Neural cell (in vitro differentiated cells): ENCODE data around the gene AKIRIN2. TPM values are rescaled to one million over a fixed set of nuclear protein-coding genes. Genes with fewer than 3 reads are reported as not detected.
"Not testable (repeated sequence)": the region's sequence is repeated elsewhere in the genome, so short reads cannot be mapped to it uniquely, and the experiment has no call there.

Experiments
- H2AFZ ChIP-seq: fragments of 200-600, 300-800 bp; sonication (generic), shearing (Covaris generic); 2 replicates; pipeline ENCODE4 v1.6.0; 2014; ENCODE audit warnings: low read depth, mild to moderate bottlenecking, antibody characterized with exemption, low read length, moderate library complexity
- H3F3A ChIP-seq: fragments of 200-600 bp; shearing (Covaris generic); 2 replicates; pipeline ENCODE4 v1.6.1; 2016; ENCODE audit warnings: mild to moderate bottlenecking, moderate library complexity, mixed read lengths, antibody characterized with exemption, low read length; ENCODE audit not compliant: insufficient read depth, poor library complexity, severe bottlenecking
- H3K27ac ChIP-seq: fragments of 200-600, 300-800 bp; sonication (generic), shearing (Covaris generic); 2 replicates; pipeline ENCODE4 v1.5.1; 2014; ENCODE audit warnings: mild to moderate bottlenecking, low read length, moderate library complexity
- H3K27me3 ChIP-seq: fragments of 300-800, 200-600 bp; sonication (generic), shearing (Covaris generic); 2 replicates; pipeline ENCODE4 v1.6.0; 2014; ENCODE audit warnings: mild to moderate bottlenecking, low read depth, low read length, moderate library complexity; ENCODE audit not compliant: insufficient read depth
- H3K36me3 ChIP-seq: fragments of 300-800, 200-600 bp; sonication (generic), shearing (Covaris generic); 2 replicates; pipeline ENCODE4 v1.5.1; 2014; ENCODE audit warnings: mild to moderate bottlenecking, antibody characterized with exemption, low read length, moderate library complexity; ENCODE audit not compliant: insufficient read depth
- H3K4me2 ChIP-seq: fragments of 300-800, 200-600 bp; sonication (generic), shearing (Covaris generic); 2 replicates; pipeline ENCODE4 v1.6.0; 2014; ENCODE audit warnings: mild to moderate bottlenecking, low read length
- H3K4me3 ChIP-seq: fragments of 300-800, 200-600 bp; sonication (generic), shearing (Covaris generic); 2 replicates; pipeline ENCODE4 v1.5.1; 2014; ENCODE audit warnings: mild to moderate bottlenecking, low read length, moderate library complexity
- H3K79me2 ChIP-seq: fragments of 200-600 bp; shearing (Covaris generic); replicated peaks from 2 replicates; pipeline ENCODE4 v1.6.0; 2014; ENCODE audit warnings: mild to moderate bottlenecking, low read length, moderate library complexity; ENCODE audit not compliant: insufficient read depth
- H3K9ac ChIP-seq: fragments of 300-800, 200-600 bp; sonication (generic), shearing (Covaris generic); 2 replicates; pipeline ENCODE4 v1.6.1; 2016; ENCODE audit warnings: mild to moderate bottlenecking, low read length, mixed read lengths
- H3K9me2 ChIP-seq: fragments of 200-600 bp; shearing (Covaris generic); 2 replicates; pipeline ENCODE4 v1.6.1; 2016; ENCODE audit warnings: mild to moderate bottlenecking, low read length, mixed read lengths; ENCODE audit not compliant: insufficient read depth
- H3K9me3 ChIP-seq: fragments of 200-600, 300-800 bp; sonication (generic), shearing (Covaris generic); 2 replicates; pipeline ENCODE4 v1.6.1; 2016; ENCODE audit warnings: mild to moderate bottlenecking, mixed run types, low read length, moderate library complexity, mixed read lengths
- H4K20me1 ChIP-seq: fragments of 200-600 bp; shearing (Covaris generic); 2 replicates; pipeline ENCODE4 v1.6.1; 2016; ENCODE audit warnings: mild to moderate bottlenecking, mixed run types; ENCODE audit not compliant: insufficient read depth
- EP300 ChIP-seq: fragments of 450-650 bp; conservative IDR thresholded peaks from 2 replicates; pipeline ENCODE4 v1.6.1; 2014; ENCODE audit warnings: antibody characterized with exemption, mild to moderate bottlenecking, moderate library complexity; ENCODE audit not compliant: poor library complexity, severe bottlenecking
- EZH2 ChIP-seq: fragments of 200-600, 300-800 bp; shearing (Covaris generic), sonication (generic); IDR thresholded peaks from 2 replicates; pipeline ENCODE4 v1.6.1; 2014; ENCODE audit warnings: antibody characterized with exemption, low read length, borderline replicate concordance, mild to moderate bottlenecking; ENCODE audit not compliant: insufficient read depth, poor library complexity, severe bottlenecking
- POLR2AphosphoS5 ChIP-seq: IDR thresholded peaks from 2 replicates; pipeline ENCODE4 v1.6.1; 2012
- REST ChIP-seq: IDR thresholded peaks from 2 replicates; pipeline ENCODE4 v1.6.1; 2012; ENCODE audit warnings: borderline replicate concordance
- TAF1 ChIP-seq: IDR thresholded peaks from 2 replicates; pipeline ENCODE4 v1.6.1; 2012; ENCODE audit warnings: low read depth
- polyA plus RNA-seq: library from polyadenylated mRNA; depleted of rRNA; stranded (reverse); fragments of >200 nt; gene quantifications from 2 replicates; pipeline ENCODE4 v1.2.3, GENCODE V29; 2014
- TF ChIP-seq, protein P1 (sequence below): fragments of 450-650 bp; IDR thresholded peaks from 2 replicates; pipeline ENCODE4 v1.5.1; 2014; ENCODE audit warnings: antibody characterized with exemption, mild to moderate bottlenecking, moderate library complexity; ENCODE audit not compliant: poor library complexity, severe bottlenecking

Gene AKIRIN2
- polyA plus RNA-seq, 1 donor from 2014 or later, result 82.8 TPM

GRCh38 chr6:87687296-87687695 is 14.7 kb downstream of the AKIRIN2 start:
- TF ChIP-seq, protein P1, sequence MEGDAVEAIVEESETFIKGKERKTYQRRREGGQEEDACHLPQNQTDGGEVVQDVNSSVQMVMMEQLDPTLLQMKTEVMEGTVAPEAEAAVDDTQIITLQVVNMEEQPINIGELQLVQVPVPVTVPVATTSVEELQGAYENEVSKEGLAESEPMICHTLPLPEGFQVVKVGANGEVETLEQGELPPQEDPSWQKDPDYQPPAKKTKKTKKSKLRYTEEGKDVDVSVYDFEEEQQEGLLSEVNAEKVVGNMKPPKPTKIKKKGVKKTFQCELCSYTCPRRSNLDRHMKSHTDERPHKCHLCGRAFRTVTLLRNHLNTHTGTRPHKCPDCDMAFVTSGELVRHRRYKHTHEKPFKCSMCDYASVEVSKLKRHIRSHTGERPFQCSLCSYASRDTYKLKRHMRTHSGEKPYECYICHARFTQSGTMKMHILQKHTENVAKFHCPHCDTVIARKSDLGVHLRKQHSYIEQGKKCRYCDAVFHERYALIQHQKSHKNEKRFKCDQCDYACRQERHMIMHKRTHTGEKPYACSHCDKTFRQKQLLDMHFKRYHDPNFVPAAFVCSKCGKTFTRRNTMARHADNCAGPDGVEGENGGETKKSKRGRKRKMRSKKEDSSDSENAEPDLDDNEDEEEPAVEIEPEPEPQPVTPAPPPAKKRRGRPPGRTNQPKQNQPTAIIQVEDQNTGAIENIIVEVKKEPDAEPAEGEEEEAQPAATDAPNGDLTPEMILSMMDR, result no peak
- TF ChIP-seq POLR2AphosphoS5 (no peak), EP300 (no peak)
- Histone ChIP-seq H3K4me2 (no peak overlapping the region), H3F3A (no peaks in the 10 kb centered on the region), H3K79me2 (peaks cover 94% of the 10 kb centered on the region), H4K20me1 (peaks cover 13% of the 10 kb centered on the region), H3K9me3 (no peaks in the 10 kb centered on the region), H3K36me3 (no peaks in the 10 kb centered on the region), H3K27ac (no peak overlapping the region), H3K9me2 (no peaks in the 10 kb centered on the region), H3K9ac (no peak overlapping the region), H2AFZ (no peak overlapping the region), H3K4me3 (no peak overlapping the region), H3K27me3 (no peaks in the 10 kb centered on the region)

DNA sequence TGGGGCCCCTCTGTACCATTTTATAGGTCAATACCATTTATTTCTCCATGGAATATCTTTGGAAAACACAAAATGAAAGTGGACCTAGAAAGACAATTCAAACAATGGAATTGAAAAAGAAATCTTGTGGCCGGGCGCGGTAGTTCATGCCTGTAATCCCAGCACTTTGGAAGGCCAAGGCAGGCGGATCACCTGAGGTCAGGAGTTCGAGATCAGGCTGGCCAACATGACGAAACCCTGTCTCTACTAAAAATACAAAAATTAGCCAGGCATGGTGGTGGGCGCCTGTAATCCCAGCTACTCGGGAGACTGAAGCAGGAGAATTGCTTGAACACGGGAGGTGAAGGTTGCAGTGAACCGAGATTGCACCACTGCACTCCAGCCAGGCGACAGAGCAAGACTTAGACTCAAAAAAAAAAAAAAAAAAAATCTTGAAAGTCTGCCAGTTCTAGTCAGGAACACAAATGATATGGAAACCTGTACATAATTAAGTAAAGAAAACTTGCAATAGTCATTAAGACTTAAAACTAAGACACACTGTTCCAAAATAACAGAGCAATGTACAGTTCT is 15.3 kb downstream of the AKIRIN2 start:
- H3K27me3 ChIP-seq, H3K9ac ChIP-seq, H2AFZ ChIP-seq: not testable (repeated sequence)

GRCh38 chr6:87684895-87685654 is 17.0 kb downstream of the AKIRIN2 start:
- Histone ChIP-seq H3K27ac (no peak overlapping the region), H3F3A (no peaks in the 10 kb centered on the region), H3K27me3 (no peaks in the 10 kb centered on the region), H3K9me2 (no peaks in the 10 kb centered on the region), H4K20me1 (peaks cover 13% of the 10 kb centered on the region), H3K36me3 (no peaks in the 10 kb centered on the region), H3K9me3 (no peaks in the 10 kb centered on the region), H3K4me2 (no peak overlapping the region), H3K9ac (no peak overlapping the region), H3K79me2 (peaks cover 86% of the 10 kb centered on the region), H3K4me3 (no peak overlapping the region), H2AFZ (no peak overlapping the region)
- no peak for TF ChIP-seq TAF1
- TF ChIP-seq REST, result no peak
- TF ChIP-seq EZH2, result no peak

More for the DNA sequence above, 15.3 kb downstream of the AKIRIN2 start:
- not testable (repeated sequence) for H3K4me2 ChIP-seq, H3K9me2 ChIP-seq, H3K36me3 ChIP-seq, H3K9me3 ChIP-seq, H3K27ac ChIP-seq, H3K4me3 ChIP-seq, H3F3A ChIP-seq
- Histone ChIP-seq H3K79me2 (peaks cover 95% of the 10 kb centered on the region), H4K20me1 (peaks cover 13% of the 10 kb centered on the region)
